D721Med (cell line): ENCODE measurements around the gene CCDC78.

Source experiments
- DNase-seq: peaks from one replicate; pipeline ENCODE4 v3.0.0; 2011; ENCODE audit warnings: low spot score; ENCODE audit not compliant: insufficient read length
- FAIRE-seq: peaks from 2 replicates; lab custom pipeline; 2011; peaks lifted over from hg19 to GRCh38; lab: Jason Lieb, UNC
- CTCF ChIP-seq: IDR thresholded peaks from 2 replicates; pipeline ENCODE4 v1.5.1; 2012; ENCODE audit warnings: mild to moderate bottlenecking, control low read depth; ENCODE audit not compliant: insufficient read depth; ENCODE audit errors: missing control alignments

The CCDC78 gene

GRCh38 chr16:681746-682427, 44.4 kb downstream of the CCDC78 start:
- DNase-seq, result no peak
- FAIRE-seq, result no peak
- no peak for TF ChIP-seq CTCF

- DNase-seq, result no peak
- TF ChIP-seq CTCF, result no peak
- no peak for FAIRE-seq
These were observed 45.1 kb downstream of the CCDC78 start for GRCh38 chr16:680967-681745.

GRCh38 chr16:680625-680945, 45.7 kb downstream of the CCDC78 start:
- no peak for FAIRE-seq

GRCh38 chr16:679814-680624, 46.2 kb downstream of the CCDC78 start, which contains the start of gene STUB1:
Gene STUB1, plus strand, starts transcription at chr16:680410. Its CDS starts 116 bp downstream, at chr16:680526.
- FAIRE-seq, result no peak
- TF ChIP-seq CTCF, result no peak
- DNase-seq, result no peak

More at GRCh38 chr16:680625-680945, 45.7 kb downstream of the CCDC78 start:
- no peak for DNase-seq
- TF ChIP-seq CTCF, result no peak

- TF ChIP-seq CTCF, result no peak
- FAIRE-seq, result no peak
- no peak for DNase-seq
These were observed 47.1 kb downstream of the CCDC78 start for GRCh38 chr16:678858-679813.

GRCh38 chr16:678209-678857, 47.9 kb downstream of the CCDC78 start:
- DNase-seq (no peak), FAIRE-seq (no peak)
- no peak for TF ChIP-seq CTCF
